Common myeloid progenitor, CD34-positive (primary cell): ENCODE results near the gene C20orf204.

ENCODE experiments used
- CTCF ChIA-PET: fragments of 350-600 bp; sonication (Branson Sonifier 250); formaldehyde crosslinking; loops from one replicate; lab custom pipeline; 2021; ENCODE audit warnings: antibody characterized with exemption; lab: Charles Lee
- POLR2A ChIA-PET: fragments of 350-600 bp; sonication (Branson Sonifier 250); formaldehyde crosslinking; loops from one replicate; lab custom pipeline; 2021; ENCODE audit warnings: antibody characterized with exemption; lab: Charles Lee
- DNase-seq, 3 donors: peaks; one replicate each; pipeline versions ENCODE4 v3.0.0 to v3.0.0-alpha.2; 2013
- H3K27ac ChIP-seq, 2 experiments: 1 replicate in 1 of 2; 2 replicates in 1 of 2; pipeline ENCODE4 v1.7.0; 2013; ENCODE audit warnings: inconsistent platforms in 2 of 2, low read length in 2 of 2, mild to moderate bottlenecking in 2 of 2, low read depth in 1 of 2, moderate library complexity in 1 of 2; ENCODE audit not compliant: severe bottlenecking in 2 of 2, insufficient read depth in 1 of 2, poor library complexity in 1 of 2
- H3K27me3 ChIP-seq, 5 experiments: replicated peaks in 2 of 5; 1 replicate in 3 of 5; 2 replicates in 2 of 5; pipeline versions ENCODE4 v1.6.1 to v1.7.0; 2013; ENCODE audit warnings: low read length in 4 of 5, mild to moderate bottlenecking in 2 of 5, moderate library complexity in 2 of 5, inconsistent platforms in 1 of 5; ENCODE audit not compliant: insufficient read depth in 5 of 5, control insufficient read depth in 4 of 5
- H3K36me3 ChIP-seq, 4 experiments: 1 replicate in 2 of 4; 2 replicates in 2 of 4; pipeline versions ENCODE4 v1.6.1 to v1.7.0; 2013; ENCODE audit warnings: low read length in 3 of 4, control low read depth in 1 of 4, mild to moderate bottlenecking in 1 of 4; ENCODE audit not compliant: control insufficient read depth in 4 of 4, insufficient read depth in 4 of 4
- H3K4me1 ChIP-seq, 4 experiments: 1 replicate in 3 of 4; 2 replicates in 1 of 4; pipeline versions ENCODE4 v1.6.1 to v1.7.1; 2013; ENCODE audit warnings: low read length in 3 of 4, mild to moderate bottlenecking in 3 of 4, control low read depth in 1 of 4, inconsistent platforms in 1 of 4, moderate library complexity in 1 of 4; ENCODE audit not compliant: control insufficient read depth in 4 of 4, insufficient read depth in 4 of 4; ENCODE audit errors: control extremely low read depth in 1 of 4
- H3K4me3 ChIP-seq, 7 experiments: 1 replicate in 4 of 7; 2 replicates in 3 of 7; pipeline versions ENCODE4 v1.5.1 to v1.7.0; 2013; ENCODE audit warnings: mild to moderate bottlenecking in 7 of 7, low read length in 6 of 7, moderate library complexity in 6 of 7, inconsistent platforms in 2 of 7, low read depth in 2 of 7, control low read depth in 1 of 7; ENCODE audit not compliant: insufficient read depth in 4 of 7, control insufficient read depth in 1 of 7; ENCODE audit errors: extremely low read depth in 1 of 7
- H3K9me3 ChIP-seq, 5 experiments: 1 replicate in 4 of 5; 2 replicates in 1 of 5; pipeline versions ENCODE4 v1.6.1 to v1.7.1; 2013; ENCODE audit warnings: low read length in 4 of 5, mild to moderate bottlenecking in 2 of 5, inconsistent platforms in 1 of 5, low read depth in 1 of 5, moderate library complexity in 1 of 5; ENCODE audit not compliant: control insufficient read depth in 4 of 5, insufficient read depth in 2 of 5; ENCODE audit errors: control extremely low read depth in 1 of 5
- WGBS: methylation state at CpG from one replicate; pipeline ENCODE4 v1.1.5; 2013; ENCODE audit not compliant: insufficient coverage; 5-methylcytosine and 5-hydroxymethylcytosine counted together

The C20orf204 gene

DNA sequence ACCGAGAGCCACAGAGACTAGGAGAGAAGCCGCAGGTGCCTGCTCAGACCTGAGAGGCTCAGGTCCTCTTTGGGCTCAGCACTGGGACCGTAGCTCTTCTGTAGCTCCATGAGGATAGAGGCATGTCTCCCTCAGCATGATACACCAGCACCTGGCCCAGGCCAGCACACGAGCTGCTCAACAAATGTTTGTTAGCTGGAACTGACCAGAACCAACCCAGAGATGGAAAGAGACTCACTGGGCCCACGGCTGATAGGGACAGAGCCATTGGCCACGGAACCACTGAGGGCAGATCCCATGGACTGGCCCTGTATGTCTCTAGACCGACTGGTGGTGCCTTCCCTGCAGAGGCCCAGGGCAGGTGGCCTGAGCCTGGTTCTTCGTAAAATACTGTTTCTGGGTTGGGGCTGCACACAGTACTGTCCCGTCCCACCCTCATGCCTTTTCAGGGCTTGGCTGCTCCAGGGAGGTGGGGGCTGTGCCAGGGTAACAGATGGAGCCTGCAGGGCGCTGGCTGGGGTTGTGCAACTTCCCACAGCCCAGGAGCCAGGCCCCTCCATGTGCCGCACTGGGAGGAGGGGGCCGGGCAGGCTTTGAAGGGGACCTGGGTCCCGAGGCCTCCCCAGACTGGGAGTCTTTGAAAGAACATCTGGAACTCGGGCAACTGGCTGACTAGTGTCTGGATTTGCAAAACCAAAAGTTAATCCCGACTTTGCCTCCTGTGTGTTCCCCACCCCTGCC, 5.2 kb downstream of the C20orf204 start:
- WGBS: 54% methylated on average over 12 of the region's 15 CpGs

GRCh38 chr20:64041781-64042053, 5.7 kb downstream of the C20orf204 start:
- Histone ChIP-seq H3K36me3 (no peaks in the 10 kb centered on the region), H3K4me1 (peaks cover 10 to 77% (median 71%) of the 10 kb centered on the region in 4 experiments), H3K4me3 (peak overlapping the region in 5 of 7 experiments; percentile 1 to 69 (median 51)), H3K27me3 (peaks cover 0 to 8% (median 2%) of the 10 kb centered on the region in 5 experiments), H3K9me3 (no peaks in the 10 kb centered on the region), H3K27ac (no peak overlapping the region)
- no peak for DNase-seq
- CTCF ChIA-PET: interaction anchor here (0.8 to 7.5 kb wide), 4 partner anchors 10 to 35 kb away, joined by 3 to 187 read pairs (median 5); partner anchors contain the start of genes SOX18 and TCEA2
- 2% methylated on average over 5 of the region's 11 CpGs for WGBS
- POLR2A ChIA-PET: interaction anchor here (0.8 kb wide), 1 partner anchor 36 kb away, joined by 3 read pairs; no protein-coding TSS in a partner anchor

More for the DNA sequence above, 5.2 kb downstream of the C20orf204 start:
- peak overlapping the region in 4 of 7 experiments; percentile 43 to 69 (median 58) for H3K4me3 ChIP-seq
- CTCF ChIA-PET: interaction anchor here (0.8 to 7.5 kb wide), 6 partner anchors 9 to 80 kb away, joined by 3 to 187 read pairs (median 5); partner anchors contain the start of genes SOX18 and TCEA2
- DNase-seq: peak in 1 of 3 donors; percentile 44
- no peak overlapping the region for H3K27ac ChIP-seq
- POLR2A ChIA-PET: interaction anchor here (0.8 kb wide), 1 partner anchor 37 kb away, joined by 3 read pairs; no protein-coding TSS in a partner anchor
- H3K4me1 ChIP-seq: peaks cover 10 to 79% (median 75%) of the 10 kb centered on the region in 4 experiments
- H3K9me3 ChIP-seq: no peaks in the 10 kb centered on the region
- H3K36me3 ChIP-seq: no peaks in the 10 kb centered on the region
- H3K27me3 ChIP-seq: peaks cover 0 to 8% (median 2%) of the 10 kb centered on the region in 5 experiments

GRCh38 chr20:64042054-64042781, 6.2 kb downstream of the C20orf204 start:
- Histone ChIP-seq H3K27me3 (peaks cover 0 to 13% (median 2%) of the 10 kb centered on the region in 5 experiments), H3K4me3 (peak overlapping the region in 6 of 7 experiments; percentile 34 to 69 (median 47)), H3K9me3 (no peaks in the 10 kb centered on the region), H3K4me1 (peaks cover 10 to 76% (median 66%) of the 10 kb centered on the region in 4 experiments), H3K27ac (peak overlapping the region in 1 of 2 experiments; percentile 34), H3K36me3 (peaks cover 0 to 1% (median 0%) of the 10 kb centered on the region in 4 experiments)
- DNase-seq: peak in 2 of 3 donors; percentile 49 to 65
- CTCF ChIA-PET: interaction anchor here (0.6 to 7.5 kb wide), 5 partner anchors 10 to 77 kb away, joined by 3 to 187 read pairs (median 3); partner anchors contain the start of genes SOX18 and TCEA2
- WGBS: under 1% methylated on average over 25 of the region's 55 CpGs
- POLR2A ChIA-PET: interaction anchor here (0.8 kb wide), 1 partner anchor 36 kb away, joined by 3 read pairs; no protein-coding TSS in a partner anchor

DNA sequence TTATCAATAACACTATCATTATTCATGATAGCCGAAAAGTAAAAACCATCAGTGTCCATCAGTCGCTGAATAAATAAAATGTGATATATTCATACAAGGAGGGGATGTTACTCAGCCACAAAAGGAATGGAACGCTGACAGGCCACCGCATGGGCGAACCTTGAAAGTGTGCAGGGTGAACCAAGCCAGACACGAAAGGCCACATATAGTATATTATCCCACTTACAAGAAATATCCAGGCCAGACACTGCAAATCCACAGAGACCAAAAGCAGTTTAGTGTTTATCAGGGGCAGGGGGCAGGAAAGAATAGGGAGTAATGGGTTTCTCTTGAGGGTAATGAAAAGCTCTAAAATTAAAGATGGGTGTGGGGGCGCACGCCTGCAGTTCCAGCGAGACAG, 7.8 kb downstream of the C20orf204 start:
- no peak overlapping the region for H3K27ac ChIP-seq
- H3K4me3 ChIP-seq: no peak overlapping the region
- H3K27me3 ChIP-seq: peaks cover 0 to 18% (median 0%) of the 10 kb centered on the region in 5 experiments
- DNase-seq: peak in 1 of 3 donors; percentile 41
- peaks cover 10 to 78% (median 63%) of the 10 kb centered on the region in 4 experiments for H3K4me1 ChIP-seq
- ChIA-PET POLR2A (interaction anchor here (0.9 kb wide), 1 partner anchor 18 kb away, joined by 6 read pairs; no protein-coding TSS in a partner anchor), CTCF (interaction anchor here (0.9 to 2.0 kb wide), 6 partner anchors 10 to 19 kb away, joined by 3 to 14 read pairs (median 4); partner anchors contain the start of gene TCEA2)
- H3K36me3 ChIP-seq: peaks cover 0 to 4% (median 0%) of the 10 kb centered on the region in 4 experiments
- WGBS: no CpG with 5 or more reads among the region's 9 CpGs
- no peaks in the 10 kb centered on the region for H3K9me3 ChIP-seq

DNA sequence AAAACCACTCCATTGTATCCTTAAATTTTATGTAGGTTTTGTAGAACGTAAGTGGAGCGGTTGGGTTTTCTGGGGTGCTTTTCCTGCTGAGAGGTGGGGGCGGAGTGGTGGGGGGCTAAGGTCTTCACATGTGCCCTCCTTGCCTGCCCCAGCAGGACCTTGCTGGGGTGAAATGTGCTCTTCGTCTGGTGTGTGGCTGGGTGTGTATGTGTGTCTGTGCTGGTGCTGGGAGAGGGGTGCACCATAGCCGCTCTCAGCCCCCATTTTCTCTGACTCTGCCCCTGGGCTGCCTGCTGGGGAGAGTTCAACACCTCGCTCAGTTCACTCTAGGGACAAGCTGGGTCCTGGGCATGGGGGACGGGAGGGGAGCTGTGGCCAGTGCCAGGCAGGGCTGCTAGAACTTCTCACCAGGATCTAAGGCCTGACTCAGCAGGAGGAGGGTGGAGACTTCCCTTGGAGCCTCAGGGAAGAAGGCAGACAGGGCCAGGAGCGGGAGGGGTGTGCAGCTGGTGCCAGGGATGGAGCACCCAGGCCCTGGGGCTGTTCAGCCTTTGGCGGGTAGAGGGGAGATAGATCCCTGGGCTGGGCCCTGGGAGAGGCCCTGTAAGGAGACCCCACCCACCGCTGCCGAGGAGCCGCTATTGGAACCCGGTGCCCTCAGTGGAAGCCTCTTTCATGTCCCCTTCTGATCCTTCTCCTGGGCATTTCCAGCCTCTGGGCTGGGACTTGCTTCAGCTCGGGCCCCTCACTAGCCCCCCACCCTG, 8.7 kb downstream of the C20orf204 start:
- POLR2A ChIA-PET: interaction anchor here (0.9 kb wide), 1 partner anchor 18 kb away, joined by 6 read pairs; no protein-coding TSS in a partner anchor
- Histone ChIP-seq H3K27me3 (peaks cover 0 to 18% (median 0%) of the 10 kb centered on the region in 5 experiments), H3K27ac (no peak overlapping the region), H3K9me3 (no peaks in the 10 kb centered on the region), H3K4me1 (peaks cover 4 to 71% (median 56%) of the 10 kb centered on the region in 4 experiments), H3K4me3 (no peak overlapping the region), H3K36me3 (peaks cover 0 to 4% (median 0%) of the 10 kb centered on the region in 4 experiments)
- CTCF ChIA-PET: interaction anchor here (0.7 to 2.0 kb wide), 7 partner anchors 9 to 74 kb away, joined by 3 to 14 read pairs (median 4); partner anchors contain the start of gene LKAAEAR1
- peak in 1 of 3 donors; percentile 7 for DNase-seq
- 90% methylated on average over 12 of the region's 14 CpGs for WGBS
